Fibroblast of skin of left biceps (primary cell): Measurements from ENCODE around the gene BTBD17.

ENCODE experiments used
- DNase-seq, 2 experiments: peaks; one replicate each; pipeline ENCODE4 v3.0.0-alpha.2; 2013; ENCODE audit warnings: low read depth in 2 of 2

Gene BTBD17

GRCh38 chr17:74335529-74336062 lies 26.1 kb downstream of the BTBD17 start:
- no peak for DNase-seq

- no peak for DNase-seq
These were observed 27.2 kb downstream of the BTBD17 start for GRCh38 chr17:74334393-74335039.

GRCh38 chr17:74332763-74333283 lies 28.8 kb downstream of the BTBD17 start:
- DNase-seq, result no peak

GRCh38 chr17:74332017-74332650 lies 29.5 kb downstream of the BTBD17 start:
- no peak for DNase-seq

GRCh38 chr17:74330446-74330845 lies 31.2 kb downstream of the BTBD17 start:
- DNase-seq, result no peak

- DNase-seq, result no peak
These were observed 32.3 kb downstream of the BTBD17 start for GRCh38 chr17:74329378-74329777.

- no peak for DNase-seq
These were observed 33.2 kb downstream of the BTBD17 start for GRCh38 chr17:74328487-74328886.

- no peak for DNase-seq
These were observed 35.2 kb downstream of the BTBD17 start for GRCh38 chr17:74326506-74326905.

GRCh38 chr17:74325743-74326379 lies 35.8 kb downstream of the BTBD17 start, which contains the start of gene KIF19:
Gene KIF19 (plus strand): TSS chr17:74326226. CDS start chr17:74326350, 124 bp downstream.
- DNase-seq, result no peak

- DNase-seq, result no peak
These were observed 36.3 kb downstream of the BTBD17 start for GRCh38 chr17:74325376-74325742.

GRCh38 chr17:74324521-74324920 lies 37.1 kb downstream of the BTBD17 start:
- DNase-seq, result no peak

- DNase-seq, result no peak
These were observed 43.3 kb downstream of the BTBD17 start for GRCh38 chr17:74318391-74318790.

GRCh38 chr17:74317071-74317470 lies 44.6 kb downstream of the BTBD17 start:
- DNase-seq, result no peak

GRCh38 chr17:74316220-74316619 lies 45.4 kb downstream of the BTBD17 start:
- no peak for DNase-seq

- DNase-seq, result no peak
These were observed 46.8 kb downstream of the BTBD17 start for GRCh38 chr17:74314877-74315276.

GRCh38 chr17:74309902-74310301 lies 51.8 kb downstream of the BTBD17 start:
- DNase-seq, result no peak

- no peak for DNase-seq
These were observed 53.5 kb downstream of the BTBD17 start for GRCh38 chr17:74307984-74308773.
